GM06990 (cell line): ENCODE measurements around the gene CCDC34.

Experiments
- DNase-seq: peaks from one replicate; pipeline ENCODE4 v3.0.0-alpha.2; 2011; ENCODE audit not compliant: insufficient read length; ENCODE audit errors: extremely low read depth
- H3K27me3 ChIP-seq: replicated peaks from 2 replicates; pipeline ENCODE4 v1.6.0; 2011; ENCODE audit warnings: low read length; ENCODE audit not compliant: control insufficient read depth, insufficient read depth
- H3K36me3 ChIP-seq: 2 replicates; pipeline ENCODE4 v1.5.1; 2011; ENCODE audit warnings: low read length; ENCODE audit not compliant: control insufficient read depth, insufficient read depth
- H3K4me3 ChIP-seq: replicated peaks from 2 replicates; pipeline ENCODE4 v1.5.1; 2011; ENCODE audit warnings: low read depth, mild to moderate bottlenecking, control low read depth, low read length
- CTCF ChIP-seq: IDR thresholded peaks from 2 replicates; pipeline ENCODE4 v1.5.1; 2011; ENCODE audit warnings: low read length, control low read depth, mild to moderate bottlenecking, inconsistent platforms; ENCODE audit not compliant: insufficient read depth, poor library complexity, severe bottlenecking

CCDC34 gene

GRCh38 chr11:27362749-27363575 lies at the start of gene CCDC34:
Gene CCDC34 (minus strand): TSS chr11:27363215. CDS start chr11:27363194, 21 bp downstream.
- peak; percentile 92 for DNase-seq
- TF ChIP-seq CTCF, result no peak
- Histone ChIP-seq H3K4me3 (peak within 1 kb of the TSS; percentile 93), H3K36me3 (no peaks in the 10 kb centered on the region), H3K27me3 (no peaks in the 10 kb centered on the region)

GRCh38 chr11:27412192-27412691 lies 49.2 kb upstream of the CCDC34 start:
- Histone ChIP-seq H3K36me3 (no peaks in the 10 kb centered on the region), H3K4me3 (no peak overlapping the region), H3K27me3 (no peaks in the 10 kb centered on the region)
- DNase-seq, result no peak
- TF ChIP-seq CTCF, result no peak

GRCh38 chr11:27411328-27411727 lies 48.3 kb upstream of the CCDC34 start:
- Histone ChIP-seq H3K4me3 (no peak overlapping the region), H3K36me3 (no peaks in the 10 kb centered on the region), H3K27me3 (no peaks in the 10 kb centered on the region)
- no peak for TF ChIP-seq CTCF
- no peak for DNase-seq

GRCh38 chr11:27410272-27410671 lies 47.3 kb upstream of the CCDC34 start:
- Histone ChIP-seq H3K27me3 (no peaks in the 10 kb centered on the region), H3K36me3 (no peaks in the 10 kb centered on the region), H3K4me3 (no peak overlapping the region)
- DNase-seq, result no peak
- TF ChIP-seq CTCF, result no peak

- TF ChIP-seq CTCF, result no peak
- DNase-seq, result no peak
Observed at GRCh38 chr11:27409742-27410141, 46.7 kb upstream of the CCDC34 start.

More at GRCh38 chr11:27409742-27410141, 46.7 kb upstream of the CCDC34 start:
- Histone ChIP-seq H3K4me3 (no peak overlapping the region), H3K27me3 (no peaks in the 10 kb centered on the region; the same call in 1 of the 2 replicates), H3K36me3 (no peaks in the 10 kb centered on the region)
